Lower leg skin (tissue), 3 donors: Measurements from ENCODE around the gene CYBA.

Experiments used
- CTCF ChIP-seq, 3 donors: fragments of 450-650 bp; IDR thresholded peaks; one replicate each; pipeline ENCODE4 v1.5.1; 2016; ENCODE audit warnings: antibody characterized with exemption in 3 of 3, mild to moderate bottlenecking in 3 of 3, moderate library complexity in 2 of 3
- POLR2A ChIP-seq, 2 donors: fragments of 450-650 bp; IDR thresholded peaks; one replicate each; pipeline ENCODE4 v1.6.1; 2016 to 2017; ENCODE audit warnings: antibody characterized with exemption in 2 of 2, mild to moderate bottlenecking in 1 of 2, moderate library complexity in 1 of 2

GRCh38 chr16:88616736-88617135 is 34.1 kb downstream of the CYBA start:
- TF ChIP-seq CTCF (IDR thresholded peaks at IDR 0.05) (no peak), POLR2A (IDR thresholded peaks at IDR 0.05) (no peak)
